Loucy (cell line): Measurements from ENCODE around the gene SYNE1.

ENCODE experiments used
- H2AFZ ChIP-seq: fragments of 200-600 bp; sonication (generic); 2 replicates; pipeline ENCODE4 v1.6.0; 2016; ENCODE audit warnings: antibody characterized with exemption, mild to moderate bottlenecking, low read length, moderate library complexity
- H3F3A ChIP-seq: fragments of 200-600 bp; 2 replicates; pipeline ENCODE4 v1.6.0; 2016; ENCODE audit warnings: antibody characterized with exemption, low read depth, mild to moderate bottlenecking
- H3K27me3 ChIP-seq: fragments of 200-600 bp; sonication (generic); 2 replicates; pipeline ENCODE4 v1.6.1; 2014; ENCODE audit warnings: low read length, mild to moderate bottlenecking; ENCODE audit not compliant: insufficient read depth, poor library complexity, severe bottlenecking
- H3K36me3 ChIP-seq: fragments of 200-600 bp; sonication (generic); 2 replicates; pipeline ENCODE4 v1.6.1; 2016; ENCODE audit warnings: low read length; ENCODE audit not compliant: insufficient read depth
- H3K4me1 ChIP-seq: fragments of 200-600 bp; sonication (generic); 2 replicates; pipeline ENCODE4 v1.5.1; 2014; ENCODE audit warnings: low read length, mild to moderate bottlenecking; ENCODE audit not compliant: insufficient read depth, poor library complexity, severe bottlenecking
- H3K4me2 ChIP-seq: fragments of 200-600 bp; sonication (generic); 2 replicates; pipeline ENCODE4 v1.6.0; 2014; ENCODE audit warnings: antibody characterized with exemption, low read length, low read depth, mild to moderate bottlenecking; ENCODE audit not compliant: poor library complexity, severe bottlenecking
- H3K4me3 ChIP-seq: fragments of 200-600 bp; sonication (generic); 2 replicates; pipeline ENCODE4 v1.5.1; 2014; ENCODE audit warnings: low read length, mild to moderate bottlenecking, mixed read lengths; ENCODE audit not compliant: poor library complexity, severe bottlenecking
- H3K79me2 ChIP-seq: fragments of 200-600 bp; sonication (generic); 2 replicates; pipeline ENCODE4 v1.6.1; 2014; ENCODE audit warnings: low read length; ENCODE audit not compliant: insufficient read depth
- H3K9ac ChIP-seq: fragments of 200-600 bp; sonication (generic); 2 replicates; pipeline ENCODE4 v1.6.0; 2014; ENCODE audit warnings: mild to moderate bottlenecking, low read depth, low read length, moderate library complexity; ENCODE audit not compliant: poor library complexity, severe bottlenecking
- H3K9me2 ChIP-seq: fragments of 200-600 bp; sonication (generic); replicated peaks from 2 replicates; pipeline ENCODE4 v1.6.1; 2016; ENCODE audit warnings: low read depth, low read length, mixed read lengths
- H3K9me3 ChIP-seq: fragments of 200-600 bp; sonication (generic); 2 replicates; pipeline ENCODE4 v1.6.1; 2014; ENCODE audit warnings: mild to moderate bottlenecking, antibody characterized with exemption, low read length, low read depth; ENCODE audit not compliant: insufficient read depth
- H4K20me1 ChIP-seq: fragments of 200-600 bp; sonication (generic); 2 replicates; pipeline ENCODE4 v1.6.0; 2014; ENCODE audit warnings: antibody characterized with exemption, low read length, mild to moderate bottlenecking; ENCODE audit not compliant: insufficient read depth, poor library complexity, severe bottlenecking
- EZH2phosphoT487 ChIP-seq: fragments of 200-600 bp; IDR thresholded peaks from 2 replicates; pipeline ENCODE4 v1.6.1; 2018; ENCODE audit warnings: antibody characterized with exemption, mild to moderate bottlenecking, moderate library complexity, borderline replicate concordance
- TF ChIP-seq, protein P1 (sequence below): fragments of 200-600 bp; sonication (generic); conservative IDR thresholded peaks from 2 replicates; pipeline ENCODE4 v1.5.1; 2014; ENCODE audit warnings: mild to moderate bottlenecking, antibody characterized with exemption, low read length

SYNE1 gene

DNA sequence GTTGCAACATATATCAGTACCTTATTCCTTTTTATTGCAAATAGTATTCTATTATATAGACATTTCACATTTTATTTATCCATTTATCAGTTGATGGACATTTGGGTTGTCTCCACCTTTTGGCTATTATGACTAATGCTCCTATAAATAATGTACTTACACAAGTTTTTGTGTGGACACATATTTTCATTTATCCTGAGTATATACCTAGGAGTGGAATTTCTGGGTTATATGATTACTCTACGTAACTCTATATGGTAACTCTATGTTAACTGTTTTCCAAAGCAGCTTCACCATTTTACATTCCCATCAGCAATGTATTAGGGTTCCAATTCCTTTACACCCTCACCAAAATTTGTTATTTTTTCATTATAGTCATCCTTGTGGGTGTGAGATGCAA lies 424.7 kb downstream of the SYNE1 start:
- Histone ChIP-seq H2AFZ (no peak overlapping the region), H3K4me2 (no peak overlapping the region), H3K27me3 (no peaks in the 10 kb centered on the region), H3K9me2 (no peaks in the 10 kb centered on the region), H3F3A (no peaks in the 10 kb centered on the region), H4K20me1 (no peaks in the 10 kb centered on the region), H3K36me3 (peaks cover 17% of the 10 kb centered on the region; the same call in 1 of the 2 replicates), H3K4me1 (no peaks in the 10 kb centered on the region), H3K9me3 (no peaks in the 10 kb centered on the region), H3K9ac (no peak overlapping the region), H3K79me2 (no peaks in the 10 kb centered on the region), H3K4me3 (no peak overlapping the region)
- TF ChIP-seq, protein P1, sequence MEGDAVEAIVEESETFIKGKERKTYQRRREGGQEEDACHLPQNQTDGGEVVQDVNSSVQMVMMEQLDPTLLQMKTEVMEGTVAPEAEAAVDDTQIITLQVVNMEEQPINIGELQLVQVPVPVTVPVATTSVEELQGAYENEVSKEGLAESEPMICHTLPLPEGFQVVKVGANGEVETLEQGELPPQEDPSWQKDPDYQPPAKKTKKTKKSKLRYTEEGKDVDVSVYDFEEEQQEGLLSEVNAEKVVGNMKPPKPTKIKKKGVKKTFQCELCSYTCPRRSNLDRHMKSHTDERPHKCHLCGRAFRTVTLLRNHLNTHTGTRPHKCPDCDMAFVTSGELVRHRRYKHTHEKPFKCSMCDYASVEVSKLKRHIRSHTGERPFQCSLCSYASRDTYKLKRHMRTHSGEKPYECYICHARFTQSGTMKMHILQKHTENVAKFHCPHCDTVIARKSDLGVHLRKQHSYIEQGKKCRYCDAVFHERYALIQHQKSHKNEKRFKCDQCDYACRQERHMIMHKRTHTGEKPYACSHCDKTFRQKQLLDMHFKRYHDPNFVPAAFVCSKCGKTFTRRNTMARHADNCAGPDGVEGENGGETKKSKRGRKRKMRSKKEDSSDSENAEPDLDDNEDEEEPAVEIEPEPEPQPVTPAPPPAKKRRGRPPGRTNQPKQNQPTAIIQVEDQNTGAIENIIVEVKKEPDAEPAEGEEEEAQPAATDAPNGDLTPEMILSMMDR, result no peak

DNA sequence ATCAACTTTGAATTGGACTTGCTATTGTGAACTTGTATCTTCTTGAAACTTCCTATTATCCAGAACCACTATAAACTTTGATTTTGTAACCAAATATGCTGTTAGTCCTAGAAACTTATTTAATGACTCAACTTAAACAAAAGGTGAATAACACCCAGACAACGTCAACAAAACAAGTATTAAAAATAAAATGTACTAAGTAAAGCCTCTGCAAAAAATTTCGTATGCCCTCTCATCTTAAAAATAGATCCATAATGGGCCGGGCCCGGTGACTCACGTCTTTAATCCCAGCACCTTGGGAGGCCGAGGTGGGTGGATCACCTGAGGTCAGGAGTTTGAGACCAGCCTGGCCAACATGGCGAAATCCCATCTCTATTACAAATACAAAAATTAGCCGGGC lies 428.0 kb downstream of the SYNE1 start:
- Histone ChIP-seq H3K9me3 (no peaks in the 10 kb centered on the region), H3K9me2 (no peaks in the 10 kb centered on the region), H2AFZ (no peak overlapping the region), H3K4me1 (no peaks in the 10 kb centered on the region), H3K79me2 (no peaks in the 10 kb centered on the region), H3F3A (no peaks in the 10 kb centered on the region), H3K4me2 (no peak overlapping the region), H3K9ac (no peak overlapping the region), H4K20me1 (no peaks in the 10 kb centered on the region), H3K4me3 (no peak overlapping the region), H3K36me3 (peaks cover 33% of the 10 kb centered on the region), H3K27me3 (no peaks in the 10 kb centered on the region)
- no peak for TF ChIP-seq EZH2phosphoT487
- TF ChIP-seq, protein P1, result no peak

DNA sequence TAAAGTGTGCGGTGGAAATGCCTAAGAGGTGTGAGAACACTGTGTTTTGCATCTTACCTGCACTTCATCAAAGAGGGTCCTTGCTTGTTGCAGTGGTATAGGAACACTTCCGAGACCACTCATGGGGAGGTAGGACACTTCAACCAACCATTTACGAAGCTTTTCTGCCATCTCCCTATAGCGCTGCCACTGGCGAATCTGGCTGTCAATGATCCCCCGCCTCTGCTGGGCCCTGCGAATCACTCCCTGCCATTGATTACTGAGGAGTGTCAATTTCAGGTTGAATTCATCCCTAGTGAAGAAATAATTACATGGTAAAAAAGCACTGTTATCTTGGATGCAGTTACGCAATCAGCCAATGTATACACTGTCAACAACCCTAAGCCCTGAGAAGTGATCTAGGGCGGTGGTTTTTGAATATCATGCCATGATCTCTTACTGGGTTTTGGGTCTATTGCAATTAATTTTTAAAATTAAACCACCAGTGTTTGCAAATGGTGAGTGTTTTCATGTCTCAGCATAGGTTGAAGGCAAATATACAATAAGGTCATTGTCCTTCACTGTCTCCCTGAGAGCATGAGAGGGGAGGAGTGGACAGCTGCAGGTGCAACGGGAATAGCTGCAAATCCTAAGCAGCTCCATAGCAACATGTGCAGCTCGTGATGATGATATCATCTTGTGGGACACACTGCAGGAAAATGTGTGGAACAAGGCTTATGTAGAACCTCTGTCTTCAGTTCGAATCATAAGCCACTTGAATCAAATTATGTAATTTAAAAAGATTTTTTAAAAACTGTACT lies 429.0 kb downstream of the SYNE1 start:
- no peak overlapping the region for H2AFZ ChIP-seq
- H3K27me3 ChIP-seq, result no peaks in the 10 kb centered on the region
- TF ChIP-seq, protein P1, result no peak
- no peak for TF ChIP-seq EZH2phosphoT487
- no peak overlapping the region for H3K9ac ChIP-seq
- no peaks in the 10 kb centered on the region for H3K79me2 ChIP-seq
- no peaks in the 10 kb centered on the region for H4K20me1 ChIP-seq
- no peaks in the 10 kb centered on the region for H3F3A ChIP-seq
- no peak overlapping the region for H3K4me3 ChIP-seq
- H3K4me1 ChIP-seq, result no peaks in the 10 kb centered on the region
- peaks cover 33% of the 10 kb centered on the region for H3K36me3 ChIP-seq
- H3K9me2 ChIP-seq, result no peaks in the 10 kb centered on the region
- H3K9me3 ChIP-seq, result no peaks in the 10 kb centered on the region
- H3K4me2 ChIP-seq, result no peak overlapping the region
